Endothelial cell of umbilical vein (primary cell): ENCODE measurements around the gene RNF146.

ENCODE experiments used
- CTCF ChIP-seq, 2 donors: IDR thresholded peaks; 1 replicate in 1 of 2; 2 replicates in 1 of 2; pipeline ENCODE4 v1.5.1; 2011; ENCODE audit warnings: low read length in 2 of 2, mild to moderate bottlenecking in 2 of 2, moderate library complexity in 2 of 2, control low read depth in 1 of 2, inconsistent platforms in 1 of 2, low read depth in 1 of 2; ENCODE audit not compliant: insufficient read depth in 1 of 2; ENCODE audit errors: extremely low read depth in 1 of 2
- JUN ChIP-seq: IDR thresholded peaks from 2 replicates; pipeline ENCODE4 v1.6.1; 2011; ENCODE audit warnings: borderline replicate concordance, low read depth; ENCODE audit not compliant: insufficient read length, insufficient read depth
- MAX ChIP-seq: IDR thresholded peaks from 2 replicates; pipeline ENCODE4 v1.6.1; 2011; ENCODE audit not compliant: insufficient read depth, insufficient read length
- POLR2A ChIP-seq: IDR thresholded peaks from 2 replicates; pipeline ENCODE4 v1.6.1; 2012; ENCODE audit warnings: low read depth, mild to moderate bottlenecking, control low read depth, low read length
- POLR2AphosphoS5 ChIP-seq: IDR thresholded peaks from 2 replicates; pipeline ENCODE4 v1.6.1; 2012; ENCODE audit warnings: low read depth, mild to moderate bottlenecking, control low read depth, low read length, moderate library complexity; ENCODE audit not compliant: insufficient read depth

- TF ChIP-seq CTCF (IDR thresholded peaks at IDR 0.05; ENCODE audit: extremely low read depth in 1 of 2, insufficient read depth in 1 of 2, low read depth in 1 of 2, low read length in 2 of 2), result no peak
- TF ChIP-seq POLR2AphosphoS5, result no peak
- TF ChIP-seq MAX, result no peak
- no peak for TF ChIP-seq JUN
- TF ChIP-seq POLR2A, result no peak
Observed at GRCh38 chr6:127319686-127320085, 53.0 kb downstream of the RNF146 start.
